CD4-positive, alpha-beta T cell treated with Interferon alpha-2 for 1 hour (primary cell): ENCODE measurements around the gene IPO7.
"Not testable (repeated sequence)": the region's sequence is repeated elsewhere in the genome, so short reads cannot be mapped to it uniquely, and the experiment has no call there.

Experiments
- DNase-seq, 2 donors: peaks; one replicate each; pipeline ENCODE4 v3.0.0-alpha.2; 2020 to 2022

The IPO7 gene

DNA sequence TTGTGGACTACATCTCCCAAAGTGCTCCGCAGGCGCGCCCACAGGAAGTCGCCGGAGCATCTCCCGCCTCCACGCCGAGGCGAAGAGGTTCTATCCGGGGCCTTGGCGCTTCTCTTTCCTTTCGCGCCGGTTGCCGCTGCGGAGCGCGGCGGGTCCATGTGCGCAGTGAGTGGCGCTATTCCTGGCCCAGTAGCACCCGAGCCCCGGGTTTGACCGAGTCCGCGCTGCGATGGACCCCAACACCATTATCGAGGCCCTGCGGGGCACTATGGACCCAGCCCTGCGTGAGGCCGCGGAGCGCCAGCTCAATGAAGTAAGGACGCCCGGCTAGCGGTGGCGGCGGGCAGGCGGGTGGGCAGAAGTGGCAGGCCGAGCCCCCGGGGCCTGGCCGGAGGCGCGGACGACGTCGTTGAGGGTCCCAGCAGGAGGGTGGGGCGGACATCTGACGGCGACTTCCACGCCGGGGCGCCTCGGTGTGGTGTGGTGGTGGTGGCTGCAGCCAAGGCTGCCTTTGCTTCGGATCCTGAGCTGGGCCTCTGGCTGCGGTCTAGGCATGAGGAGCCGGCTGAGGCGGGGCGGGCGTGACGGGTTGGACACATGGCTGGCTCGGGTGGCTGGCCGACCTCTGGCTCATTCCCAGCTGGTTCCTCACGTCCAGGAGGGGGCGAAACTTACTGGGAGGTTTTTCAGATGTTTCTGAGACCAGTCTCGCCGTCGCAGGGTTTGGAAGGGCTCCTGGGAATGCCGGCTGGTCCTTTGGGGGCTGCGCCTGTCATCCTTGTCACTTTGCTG lies at the start of gene IPO7:
Gene IPO7 (plus strand): TSS at position 118 of the 792 bp plus-strand sequence. CDS start 112 bp downstream, at position 230.
- peak; percentile 87 to 90 for DNase-seq

DNA sequence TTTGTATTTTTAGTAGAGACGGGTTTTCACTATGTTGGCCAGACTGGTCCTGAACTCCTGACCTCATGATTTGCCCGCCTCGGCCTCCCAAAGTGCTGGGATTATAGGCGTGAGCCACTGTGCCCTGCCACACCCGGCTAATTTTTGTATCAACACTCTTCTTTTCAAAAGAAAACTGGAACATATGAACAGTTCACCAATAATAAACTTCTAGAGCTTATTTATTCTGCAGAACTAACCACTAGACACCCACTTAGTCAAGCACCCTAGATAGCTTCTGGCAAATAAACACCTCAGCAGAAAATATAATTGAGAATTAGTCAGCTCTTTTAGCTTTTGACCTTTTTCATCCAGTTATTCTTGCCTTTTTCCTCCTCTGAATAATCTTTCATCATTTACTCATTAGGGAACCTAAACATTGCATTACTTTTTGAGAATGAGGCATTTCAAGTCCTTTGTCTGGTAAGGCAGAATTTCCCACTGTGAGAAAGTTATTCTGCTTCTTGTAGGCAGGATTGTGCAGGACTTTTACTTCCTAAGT lies 42.7 kb upstream of the IPO7 start:
- no peak for DNase-seq

DNA sequence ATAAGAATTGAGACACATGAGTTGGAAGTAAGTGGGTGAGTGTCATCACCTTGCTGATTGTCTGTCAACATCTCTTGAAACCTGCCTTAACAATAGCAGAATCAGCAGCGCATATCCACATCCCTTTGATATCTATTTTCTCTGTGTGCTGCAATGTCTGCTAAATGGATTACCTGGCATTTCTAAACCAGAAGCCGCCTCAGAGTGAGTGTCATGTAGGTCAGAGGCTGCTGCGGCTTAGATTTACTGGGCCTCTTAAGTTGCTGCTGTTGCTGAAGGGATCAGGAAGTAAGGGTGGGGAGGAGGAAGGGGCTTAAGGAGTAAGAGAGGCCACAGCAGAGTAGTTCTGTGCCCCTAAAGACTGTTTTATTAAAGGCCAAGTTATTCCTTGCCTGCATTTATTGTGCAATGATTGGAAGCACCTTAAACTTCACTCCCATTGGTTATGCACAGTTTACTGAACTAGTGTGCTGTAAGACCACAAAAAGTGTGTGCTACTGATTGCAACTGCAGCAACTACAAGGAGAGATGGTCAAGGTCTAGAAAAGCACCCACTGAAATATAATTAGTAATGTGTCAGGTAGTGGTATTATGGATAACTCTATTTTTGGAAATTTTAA lies 40.3 kb upstream of the IPO7 start:
- DNase-seq, result no peak

DNA sequence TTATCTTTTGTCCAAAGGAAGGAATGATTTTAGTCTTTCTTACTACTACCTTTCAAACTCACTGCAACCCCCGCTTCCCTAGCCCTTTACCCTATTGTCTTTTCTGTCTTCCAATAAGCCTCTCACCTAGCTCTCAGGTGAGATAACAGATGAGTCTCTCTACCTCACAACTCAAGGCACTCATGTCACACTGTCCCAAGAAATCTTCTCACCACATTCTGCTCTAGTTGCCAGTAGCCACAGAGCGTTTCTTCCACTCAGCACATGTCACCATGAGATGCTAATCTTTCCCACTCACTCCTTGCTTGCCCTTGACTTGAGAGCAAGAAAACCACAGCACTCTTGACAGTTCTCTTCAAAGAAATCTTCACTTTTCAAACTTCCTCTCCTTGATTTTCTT lies 37.4 kb upstream of the IPO7 start:
- peak in 1 of 2 donors; percentile 21 for DNase-seq

DNA sequence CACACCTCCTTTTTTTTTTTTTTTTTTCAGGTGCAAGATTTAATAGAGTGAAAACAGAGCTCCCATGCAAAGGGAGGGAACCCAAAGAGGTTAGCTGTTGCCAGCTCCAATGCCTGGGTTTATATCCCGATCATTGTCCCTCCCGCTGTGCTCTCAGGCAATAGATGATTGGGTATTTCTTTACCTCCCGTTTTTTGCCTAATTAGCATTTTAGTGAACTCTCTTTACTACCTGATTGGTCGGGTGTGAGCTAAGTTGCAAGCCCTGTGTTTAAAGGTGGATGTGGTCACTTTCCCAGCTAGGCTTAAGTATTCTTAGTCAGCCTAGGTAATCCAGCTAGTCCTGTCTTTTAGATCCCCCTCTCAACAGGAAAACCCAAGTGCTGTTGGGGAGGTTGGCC lies 36.7 kb upstream of the IPO7 start:
- DNase-seq, result not testable (repeated sequence)

DNA sequence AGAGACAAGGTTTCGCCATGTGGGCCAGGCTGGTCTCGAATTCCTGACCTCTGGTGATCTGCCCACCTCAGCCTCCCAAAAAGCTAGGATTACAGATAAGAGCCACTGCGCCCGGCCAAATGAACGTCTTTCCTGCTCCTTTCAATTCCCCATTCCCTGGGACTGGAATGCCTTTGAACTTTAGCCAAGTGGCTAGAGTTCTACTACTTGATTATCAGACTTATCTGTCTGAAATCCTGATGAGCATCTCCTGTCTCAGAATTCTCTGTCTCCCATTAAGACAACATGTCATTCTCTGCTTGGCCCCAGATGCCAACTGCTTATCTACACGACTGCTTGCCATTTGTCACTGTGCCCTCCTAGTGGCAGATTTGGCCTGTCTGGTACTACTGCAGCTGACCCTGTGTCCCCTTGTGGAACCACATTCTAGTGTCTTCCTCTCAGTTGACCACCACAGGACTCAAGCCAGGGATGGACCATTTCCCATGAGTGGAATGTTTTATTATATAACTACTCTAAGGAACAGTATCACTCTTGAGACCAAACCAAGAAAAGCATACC lies 33.1 kb upstream of the IPO7 start:
- DNase-seq, result no peak

DNA sequence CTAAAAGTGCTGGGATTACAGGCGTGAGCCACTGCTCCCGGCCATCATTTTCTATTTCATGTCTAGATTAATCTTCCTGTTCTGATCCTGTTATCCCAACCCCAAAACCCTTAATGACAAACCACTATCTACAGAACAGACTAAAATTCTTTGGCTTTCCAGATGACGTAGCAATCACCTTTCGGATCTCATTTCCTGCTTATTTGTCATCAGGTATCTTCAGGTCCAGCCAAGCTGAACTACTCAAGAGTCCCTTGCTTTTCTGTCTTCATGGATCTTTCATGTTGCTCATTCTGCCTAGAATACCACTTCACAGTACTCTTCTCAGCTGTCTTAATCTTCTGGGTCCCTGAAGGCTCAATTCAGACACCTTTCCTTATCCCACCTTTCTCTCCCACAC lies 27.4 kb upstream of the IPO7 start:
- no peak for DNase-seq

DNA sequence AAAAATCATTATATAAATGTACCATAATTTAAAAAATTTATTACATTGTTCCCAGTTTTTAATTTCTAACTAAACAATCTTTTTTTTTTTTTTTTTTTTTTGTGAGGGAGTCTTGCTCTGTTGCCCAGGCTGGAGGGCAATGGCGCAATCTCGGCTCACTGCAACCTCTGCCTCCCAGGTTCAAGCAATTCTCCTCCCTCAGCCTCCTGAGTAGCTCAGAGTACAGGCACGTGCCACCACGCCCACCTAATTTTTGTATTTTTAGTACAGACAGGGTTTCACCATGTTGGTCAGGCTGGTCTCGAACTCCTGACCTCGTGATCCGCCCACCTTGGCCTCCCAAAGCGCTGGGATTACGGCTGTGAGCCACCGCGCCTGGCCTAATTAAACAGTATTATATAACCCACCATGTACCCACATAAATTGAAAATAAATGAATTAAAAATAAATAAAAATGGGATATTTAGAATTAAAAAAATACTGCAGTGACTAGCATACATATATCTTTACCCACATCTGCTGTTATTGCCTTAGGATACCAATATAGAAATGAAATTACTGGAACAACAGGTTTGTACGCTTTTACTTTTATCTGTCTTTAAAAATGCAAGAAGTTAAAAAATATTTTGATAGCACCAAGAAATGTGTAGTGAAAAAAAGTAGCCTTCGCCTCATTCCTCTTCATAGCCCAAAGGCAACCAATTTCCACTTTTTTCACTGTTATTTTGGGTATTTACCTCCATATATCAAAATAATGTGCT lies 23.4 kb upstream of the IPO7 start:
- DNase-seq, result not testable (repeated sequence)

DNA sequence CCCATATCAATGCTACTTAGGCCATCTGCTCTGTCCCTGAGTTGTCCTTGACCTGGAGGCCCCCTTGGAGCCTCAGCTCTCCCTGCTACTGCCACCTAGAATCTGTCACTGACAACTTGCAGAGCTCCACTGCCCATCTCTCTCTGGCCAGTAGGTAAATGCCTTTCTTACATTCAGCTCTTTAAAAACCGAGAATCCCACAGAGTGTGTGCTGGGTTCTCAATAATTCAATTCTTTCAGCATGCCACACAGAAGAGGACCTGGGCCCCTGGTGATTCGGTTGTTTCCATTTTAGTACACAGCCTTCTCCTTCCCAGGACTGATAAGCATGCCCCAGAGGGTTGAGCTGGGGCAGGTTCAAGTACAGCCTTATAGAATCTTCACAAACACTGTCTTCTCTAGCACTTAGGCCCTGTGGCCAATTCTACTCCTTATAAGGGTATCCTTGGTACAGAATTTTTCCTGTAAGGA lies 22.0 kb upstream of the IPO7 start:
- no peak for DNase-seq

DNA sequence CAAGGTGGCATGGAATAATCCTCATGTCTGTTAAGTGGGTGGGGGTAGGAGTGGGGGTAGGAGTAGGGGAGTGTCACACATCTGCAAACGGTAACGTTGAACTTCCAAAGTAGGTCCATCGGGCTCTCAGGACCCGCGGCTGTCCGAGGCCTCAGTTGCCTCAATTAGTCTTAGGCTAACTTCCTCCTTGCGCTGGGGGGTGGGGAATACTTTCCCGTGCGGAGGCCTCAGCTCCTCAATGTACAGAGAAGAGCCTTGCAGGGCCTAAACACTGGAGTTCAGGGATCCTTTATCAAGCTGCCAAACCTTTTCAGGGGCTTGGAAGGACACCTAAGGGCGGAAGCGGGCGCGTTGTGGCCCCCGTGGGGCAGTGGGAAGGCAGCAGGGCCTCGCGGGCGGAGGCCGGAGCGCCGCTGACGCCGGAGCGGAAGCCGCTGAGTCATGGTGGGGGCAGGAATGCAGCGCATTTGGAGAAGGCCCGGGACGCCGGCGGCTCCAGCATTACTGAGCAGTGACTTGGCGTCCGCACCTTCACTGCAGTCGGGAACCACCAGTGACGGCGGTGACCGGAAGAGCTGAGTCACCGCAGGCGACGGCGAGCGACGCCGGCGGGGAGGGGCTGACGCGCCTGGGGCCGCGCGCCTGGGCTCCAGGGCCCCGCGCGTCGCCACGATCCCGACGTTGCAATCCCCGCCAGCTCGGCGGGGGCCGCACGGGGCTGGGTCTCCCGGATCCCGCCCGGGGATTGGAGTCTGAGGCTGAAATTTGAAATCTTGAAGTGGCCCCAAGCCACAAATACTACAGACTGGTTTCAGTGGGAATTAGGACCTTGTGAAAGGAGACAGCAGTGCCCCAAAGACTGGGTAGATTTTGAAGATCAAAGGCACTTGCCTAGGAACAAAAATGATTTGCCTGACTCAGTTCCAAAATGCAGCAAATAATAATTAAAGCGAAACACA lies 20.2 kb upstream of the IPO7 start:
- peak; percentile 86 to 87 for DNase-seq

DNA sequence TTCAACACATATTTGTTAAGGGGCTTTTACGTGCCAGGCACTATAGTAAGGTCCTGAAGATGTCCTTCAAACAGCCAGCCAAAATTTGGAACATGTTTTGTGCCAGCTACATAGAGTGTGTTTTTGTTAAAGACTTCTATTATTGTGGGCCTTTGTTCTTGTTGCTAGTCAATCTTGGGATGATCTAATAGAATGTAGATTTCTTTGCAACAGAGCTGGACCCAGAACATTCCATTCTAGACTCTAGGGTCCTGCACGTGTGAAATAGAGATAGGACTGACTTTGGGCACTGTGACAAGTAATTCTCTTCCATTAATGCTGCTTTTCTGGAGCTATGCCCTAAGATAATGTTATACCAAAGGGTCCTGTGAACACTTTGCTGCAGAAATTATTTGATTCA lies 16.9 kb upstream of the IPO7 start:
- DNase-seq, result no peak

DNA sequence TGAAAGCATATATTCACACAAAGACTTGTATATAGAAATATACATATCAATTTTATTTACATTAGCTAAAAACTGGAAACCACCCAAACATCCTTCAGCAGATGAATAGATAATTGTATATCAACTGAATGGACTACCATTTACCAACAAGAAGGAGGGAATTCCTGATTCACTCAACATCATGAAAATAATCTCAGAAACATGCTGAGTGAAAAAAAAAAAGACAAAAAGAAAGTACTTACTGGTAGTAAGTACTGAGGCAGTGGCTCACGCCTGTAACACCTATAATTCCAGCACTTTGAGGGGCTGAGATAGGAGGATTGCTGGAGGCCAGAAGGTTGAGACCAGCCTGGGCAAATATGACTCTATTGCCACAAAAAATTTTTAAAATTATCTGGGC lies 7.4 kb upstream of the IPO7 start:
- no peak for DNase-seq

DNA sequence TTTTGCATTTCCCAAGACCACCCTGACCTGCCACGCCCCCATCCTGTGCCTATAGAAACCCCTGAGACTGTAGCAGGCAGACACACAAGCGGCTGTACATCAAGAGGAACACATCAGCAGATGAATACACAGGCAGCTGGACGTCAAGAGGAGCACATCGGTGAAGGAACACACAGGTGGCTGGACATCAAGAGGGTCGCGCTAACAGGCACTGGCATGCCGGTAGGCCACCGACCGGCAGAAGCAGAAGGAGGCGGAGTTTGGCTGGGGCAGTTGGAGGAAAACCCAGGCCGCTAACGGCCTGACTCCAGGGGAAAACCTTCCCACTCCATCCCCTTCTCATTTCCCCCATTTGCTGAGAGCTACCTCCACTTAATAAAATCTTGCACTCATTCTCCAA lies 5.4 kb upstream of the IPO7 start:
- DNase-seq, result no peak

DNA sequence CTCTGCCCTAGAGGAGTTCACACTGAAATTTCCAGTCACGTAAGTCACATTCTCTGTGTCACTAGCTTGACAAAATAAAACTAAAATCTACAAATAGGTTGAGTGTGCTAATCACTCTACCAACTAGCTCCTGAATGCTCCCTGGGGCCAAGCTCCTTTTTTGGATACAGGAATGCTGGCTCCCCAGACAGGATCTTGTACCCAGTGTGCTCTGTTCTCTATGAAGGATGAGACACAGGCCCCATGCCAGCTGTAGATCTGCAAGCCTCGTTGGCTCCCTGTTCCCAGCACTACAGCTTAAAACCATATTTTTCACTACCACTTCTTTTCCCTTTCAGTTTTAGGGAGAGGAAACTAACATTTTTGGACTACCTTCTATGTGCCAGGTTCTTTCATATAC lies 3.7 kb upstream of the IPO7 start:
- no peak for DNase-seq

DNA sequence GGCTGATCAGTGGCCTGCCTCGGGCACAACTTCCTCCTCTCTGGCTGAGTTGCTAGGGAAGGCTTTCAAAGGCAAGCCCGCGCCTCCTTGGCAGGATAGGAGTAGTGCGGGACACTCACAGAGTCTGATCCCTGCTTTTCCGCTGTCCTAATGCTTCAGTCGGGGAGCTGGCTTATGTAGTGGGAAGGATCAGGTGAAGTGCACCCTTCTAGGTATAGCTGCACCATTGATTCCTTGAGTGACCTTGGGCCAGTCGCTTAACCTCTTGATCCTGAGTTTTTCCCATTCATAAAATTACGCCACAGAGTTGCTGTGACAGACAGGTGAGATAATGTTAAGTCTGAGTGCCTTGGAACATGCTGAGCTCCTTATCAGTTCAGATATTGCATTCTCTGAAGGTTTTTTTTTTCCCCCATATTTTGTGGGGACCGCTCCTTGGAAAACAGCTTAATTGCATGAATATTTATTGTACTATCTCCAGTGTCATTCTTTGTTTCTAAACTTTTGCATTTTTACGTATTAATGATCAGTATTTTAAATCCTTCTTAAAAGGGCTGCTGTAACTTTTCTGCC lies 961 bp downstream of the IPO7 start:
- DNase-seq, result peak in 1 of 2 donors; percentile 5

DNA sequence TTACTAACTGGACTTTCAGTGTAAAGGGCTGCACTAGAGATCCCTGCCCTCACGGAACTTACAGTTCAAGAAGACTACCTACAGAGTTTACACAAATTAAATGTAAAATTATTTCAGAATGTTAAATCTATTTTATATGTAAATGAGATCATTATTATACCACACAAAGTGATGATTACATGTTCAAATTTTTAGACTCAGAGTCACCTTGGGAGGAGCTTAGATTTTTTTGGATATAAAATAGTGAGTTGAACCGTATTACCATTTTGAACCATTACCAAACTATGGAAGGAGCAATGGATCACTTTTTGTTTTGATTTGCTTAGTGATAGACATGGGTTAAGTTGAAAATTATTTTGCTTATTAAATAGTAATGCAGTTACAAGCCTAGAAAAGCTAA lies 1.6 kb downstream of the IPO7 start:
- DNase-seq, result no peak

DNA sequence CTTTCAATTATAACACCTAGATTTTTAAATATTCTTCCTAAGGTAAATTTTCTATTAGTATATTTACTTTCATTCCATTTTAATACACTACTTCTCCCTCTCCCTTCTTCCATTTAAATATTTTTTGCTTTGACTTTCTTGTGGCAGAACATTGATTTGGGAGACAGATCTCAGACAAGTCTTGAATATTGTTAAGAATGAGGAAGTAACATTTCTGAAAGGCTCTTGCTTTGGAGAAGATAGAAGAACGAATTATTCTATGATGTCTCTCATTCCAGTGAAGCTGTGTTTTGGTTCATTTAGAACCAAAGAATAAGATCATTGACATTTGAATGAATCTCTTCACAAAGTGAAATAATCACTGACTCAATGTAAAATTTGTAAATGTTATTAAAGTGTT lies 2.4 kb downstream of the IPO7 start:
- DNase-seq, result no peak

DNA sequence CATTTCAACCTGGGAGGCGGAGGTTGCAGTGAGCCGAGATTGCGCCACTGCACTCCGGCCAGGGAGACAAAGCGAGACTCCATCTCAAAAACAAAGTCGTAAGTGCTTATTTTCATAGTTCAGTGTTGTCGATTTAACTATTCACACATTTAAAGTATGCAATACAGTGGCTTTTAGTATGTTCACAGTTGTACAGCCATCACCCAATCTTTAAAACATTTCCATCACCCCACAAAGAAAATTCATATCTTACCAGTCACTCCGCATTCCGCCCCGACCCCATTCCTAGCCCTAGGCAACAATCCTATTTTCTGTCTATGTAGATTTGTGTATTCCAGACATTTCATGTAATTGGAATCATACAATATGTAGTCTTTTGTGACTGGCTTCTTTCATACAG lies 11.9 kb downstream of the IPO7 start:
- no peak for DNase-seq

DNA sequence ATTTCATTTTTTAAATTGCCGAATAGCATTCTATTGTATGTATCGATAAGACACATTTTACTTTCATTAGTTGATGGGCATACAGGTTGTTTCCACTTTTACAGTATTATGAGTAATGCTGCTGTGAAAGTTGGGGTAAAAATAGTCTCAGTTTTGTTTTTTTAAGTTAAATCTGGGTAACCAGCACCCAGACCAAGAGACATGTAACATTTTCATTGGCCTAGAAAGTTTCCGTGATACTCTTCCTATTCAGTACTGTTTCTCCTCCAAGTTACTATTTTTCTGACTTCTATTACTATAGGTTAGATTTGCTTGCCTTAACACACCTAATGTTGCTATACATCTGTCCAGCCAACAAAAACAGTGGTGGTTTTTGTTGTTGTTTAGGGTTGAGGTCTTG lies 12.3 kb downstream of the IPO7 start:
- no peak for DNase-seq

DNA sequence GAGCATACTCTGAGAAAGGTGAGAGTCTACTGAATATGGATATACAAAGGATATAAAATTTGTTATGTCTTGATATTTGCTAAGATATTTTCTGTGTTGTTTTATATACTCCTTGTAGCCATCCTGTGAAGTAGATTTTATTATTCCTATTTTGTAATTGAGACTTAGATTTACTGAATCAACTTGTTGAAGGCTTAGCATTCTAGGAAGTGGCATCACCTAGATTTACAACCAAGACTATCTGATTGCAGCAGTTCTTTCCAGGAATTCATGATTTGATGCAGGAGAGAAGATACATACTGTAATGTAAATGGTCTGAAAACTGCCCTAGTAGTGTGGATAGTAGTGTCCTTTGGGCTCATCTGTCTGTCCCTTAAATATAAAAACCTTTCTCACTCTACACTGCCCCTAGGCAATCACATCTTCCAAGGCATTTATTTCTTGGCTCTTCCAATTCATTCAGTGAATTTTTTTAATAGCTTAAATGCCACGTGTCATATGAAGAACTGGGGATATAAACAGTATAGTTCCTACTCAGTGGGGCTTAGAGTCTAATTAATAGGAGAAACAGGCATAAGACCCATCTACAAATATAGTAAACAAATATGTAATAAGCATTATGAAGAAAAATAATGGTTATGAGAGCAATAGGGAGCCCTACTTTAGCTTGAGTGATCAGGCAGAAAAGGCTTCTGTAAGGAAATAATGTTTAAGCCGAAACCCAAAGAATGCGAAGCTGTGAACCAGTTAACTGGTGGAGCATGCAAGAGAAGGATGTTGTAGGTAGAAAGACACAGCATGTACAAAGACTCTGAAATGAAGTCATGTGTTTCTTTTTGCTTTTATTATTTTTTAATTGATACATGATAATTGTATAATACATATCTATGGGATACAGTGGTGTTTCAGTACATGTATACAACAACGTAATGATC lies 13.6 kb downstream of the IPO7 start:
- no peak for DNase-seq
